Measurements from ENCODE around the gene HYAL3.
"Not testable (repeated sequence)": the region's sequence is repeated elsewhere in the genome, so short reads cannot be mapped to it uniquely, and the experiment has no call there.

Gene HYAL3

GRCh38 chr3:50254577-50255250 is 44.5 kb downstream of the HYAL3 start:
- DNase-seq: no peak

DNA sequence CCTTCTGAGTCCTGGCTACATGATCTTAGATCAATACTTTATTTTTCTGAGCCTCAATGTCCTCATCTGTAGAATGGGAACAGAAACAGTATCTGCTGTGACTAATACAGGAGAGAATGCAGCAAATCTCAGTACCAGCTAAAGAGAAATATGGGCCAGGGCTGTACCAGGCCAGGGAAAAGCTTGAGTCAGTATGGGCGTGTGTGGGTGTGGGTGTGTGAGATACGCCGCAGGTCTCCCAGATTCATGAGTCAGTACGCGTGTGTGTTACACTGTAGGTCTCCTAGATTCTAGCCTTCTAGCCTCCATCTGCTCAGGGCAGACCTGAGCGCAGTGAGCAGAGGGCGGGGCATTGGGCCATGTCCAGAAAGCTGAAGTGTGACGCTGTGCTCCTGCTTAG is 48.0 kb downstream of the HYAL3 start:
- DNase-seq: no peak

DNA sequence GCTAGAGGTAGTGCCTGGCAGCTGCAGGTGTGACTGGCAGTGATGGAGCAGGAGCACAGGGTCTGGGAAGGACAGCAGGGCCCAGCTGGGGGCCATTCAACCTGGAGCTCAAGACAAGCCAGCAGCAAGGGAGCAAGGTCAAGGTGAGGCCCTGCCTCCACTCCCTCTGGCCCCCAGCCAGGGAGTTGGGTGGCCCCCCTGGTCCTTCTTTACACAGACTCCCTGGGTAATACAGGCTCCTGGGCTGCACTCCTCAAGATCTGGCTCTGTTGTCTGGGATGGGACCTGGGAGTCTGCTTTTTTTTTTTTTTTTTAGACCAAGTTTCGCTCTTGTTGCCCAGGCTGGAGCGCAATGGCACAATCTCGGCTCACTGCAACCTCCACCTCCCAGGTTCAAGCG is 48.7 kb downstream of the HYAL3 start:
- DNase-seq: no peak

- no peak for DNase-seq
Measured at GRCh38 chr3:50249457-50249856, 49.7 kb downstream of the HYAL3 start.

GRCh38 chr3:50248387-50248786 is 50.8 kb downstream of the HYAL3 start:
- DNase-seq: no peak

DNA sequence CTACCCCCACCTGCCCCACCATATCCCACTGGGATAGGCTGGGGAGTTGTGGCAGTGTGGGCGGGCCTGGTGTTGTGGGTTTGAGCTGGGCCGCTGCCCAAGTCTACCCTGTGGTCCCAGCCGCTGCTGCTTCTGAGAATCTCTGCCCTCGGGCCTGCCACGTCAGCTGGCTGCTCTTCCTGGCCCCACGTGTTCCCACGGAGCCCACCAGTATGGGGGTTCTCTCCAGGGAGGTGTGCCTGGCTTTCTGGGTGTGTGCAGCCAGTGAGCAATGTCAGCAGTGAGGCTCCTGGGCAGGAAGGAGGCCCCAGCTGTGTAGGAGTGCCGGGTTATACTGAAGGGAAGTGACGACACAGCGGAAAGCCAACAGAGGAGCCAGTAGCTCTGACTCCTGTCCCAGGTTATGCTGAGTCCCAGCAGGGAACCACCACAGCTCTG is 52.7 kb downstream of the HYAL3 start:
- no peak for DNase-seq

GRCh38 chr3:50245831-50246516 is 53.2 kb downstream of the HYAL3 start:
- DNase-seq: no peak

- no peak for DNase-seq
Measured at GRCh38 chr3:50245251-50245745, 53.9 kb downstream of the HYAL3 start.

GRCh38 chr3:50244813-50245212 is 54.4 kb downstream of the HYAL3 start:
- not testable (repeated sequence) for DNase-seq

GRCh38 chr3:50243543-50243895 is 55.7 kb downstream of the HYAL3 start:
- DNase-seq: no peak

- no peak for DNase-seq
Measured at GRCh38 chr3:50242851-50243542, 56.2 kb downstream of the HYAL3 start.

All from DMS 273 treated with DMSO at 0.1 percent for 48 hours (cell line).